ENCODE results near the gene BMP2K. TPM values are rescaled to one million over a fixed set of nuclear protein-coding genes. Genes with fewer than 3 reads are reported as not detected.
"Not testable (repeated sequence)": the region's sequence is repeated elsewhere in the genome, so short reads cannot be mapped to it uniquely, and the experiment has no call there.

The BMP2K gene
- total RNA-seq, 2 donors from 2014 or later = 43.6 to 52.6 TPM

- H3K4me1 ChIP-seq = no peaks in the 10 kb centered on the region
- TF ChIP-seq CTCF (IDR thresholded peaks at IDR 0.05) = no peak
- no peak overlapping the region for H3K27ac ChIP-seq
- no peaks in the 10 kb centered on the region for H3K27me3 ChIP-seq
- H3K4me3 ChIP-seq = no peak overlapping the region
- no peaks in the 10 kb centered on the region for H3K9me3 ChIP-seq
- peaks cover 29% of the 10 kb centered on the region for H3K36me3 ChIP-seq
- no peak for DNase-seq (ENCODE audit: low spot score)
Measured at GRCh38 chr4:78827191-78827590, 51.0 kb downstream of the BMP2K start.

- H3K27me3 ChIP-seq = no peaks in the 10 kb centered on the region
- no peak overlapping the region for H3K27ac ChIP-seq
- no peak overlapping the region for H3K4me3 ChIP-seq
- H3K4me1 ChIP-seq = no peaks in the 10 kb centered on the region
- TF ChIP-seq CTCF (IDR thresholded peaks at IDR 0.05) = no peak
- no peaks in the 10 kb centered on the region for H3K9me3 ChIP-seq
- peaks cover 29% of the 10 kb centered on the region for H3K36me3 ChIP-seq
- no peak for DNase-seq (ENCODE audit: low spot score)
Measured at GRCh38 chr4:78829296-78829695, 53.1 kb downstream of the BMP2K start.

- H3K4me1 ChIP-seq; H3K27me3 ChIP-seq; DNase-seq (ENCODE audit: low spot score); H3K27ac ChIP-seq; H3K36me3 ChIP-seq; H3K4me3 ChIP-seq; H3K9me3 ChIP-seq: not testable (repeated sequence)
Measured at GRCh38 chr4:78839676-78840075, 63.5 kb downstream of the BMP2K start.

GRCh38 chr4:78840286-78840685, 64.1 kb downstream of the BMP2K start:
- not testable (repeated sequence) for H3K4me1 ChIP-seq

GRCh38 chr4:78845472-78845871, 69.3 kb downstream of the BMP2K start:
- no peak for DNase-seq (ENCODE audit: low spot score)
- Histone ChIP-seq H3K36me3 (no peaks in the 10 kb centered on the region), H3K27me3 (no peaks in the 10 kb centered on the region), H3K4me3 (no peak overlapping the region), H3K27ac (no peak overlapping the region), H3K4me1 (no peaks in the 10 kb centered on the region), H3K9me3 (no peaks in the 10 kb centered on the region)
- no peak for TF ChIP-seq CTCF (IDR thresholded peaks at IDR 0.05)

More at GRCh38 chr4:78840286-78840685, 64.1 kb downstream of the BMP2K start:
- not testable (repeated sequence) for H3K27me3 ChIP-seq; H3K9me3 ChIP-seq; H3K36me3 ChIP-seq; DNase-seq (ENCODE audit: low spot score); H3K27ac ChIP-seq; H3K4me3 ChIP-seq

GRCh38 chr4:78846258-78846657, 70.1 kb downstream of the BMP2K start:
- no peaks in the 10 kb centered on the region for H3K4me1 ChIP-seq
- H3K4me3 ChIP-seq = no peak overlapping the region
- no peaks in the 10 kb centered on the region for H3K9me3 ChIP-seq
- no peak for TF ChIP-seq CTCF (IDR thresholded peaks at IDR 0.05)
- H3K36me3 ChIP-seq = peaks cover 1% of the 10 kb centered on the region
- no peak for DNase-seq (ENCODE audit: low spot score)
- no peak overlapping the region for H3K27ac ChIP-seq
- no peaks in the 10 kb centered on the region for H3K27me3 ChIP-seq

GRCh38 chr4:78862314-78862737, 86.2 kb downstream of the BMP2K start:
- TF ChIP-seq CTCF (IDR thresholded peaks at IDR 0.05) = no peak
- no peak for DNase-seq (ENCODE audit: low spot score)
- no peak overlapping the region for H3K4me3 ChIP-seq
- H3K4me1 ChIP-seq = peaks cover 0 to 2% of the 10 kb centered on the region in 2 donors
- H3K9me3 ChIP-seq = no peaks in the 10 kb centered on the region
- H3K36me3 ChIP-seq = peaks cover 4% of the 10 kb centered on the region
- H3K27ac ChIP-seq = no peak overlapping the region
- no peaks in the 10 kb centered on the region for H3K27me3 ChIP-seq

Measured in right atrium auricular region (tissue), 2 donors.